PC-3 (cell line): ENCODE data around the gene TLDC2.

Experiments used
- CTCF ChIP-seq: fragments of 300-600 bp; sonication (generic); conservative IDR thresholded peaks from 2 replicates; pipeline ENCODE4 v1.5.1; 2017; ENCODE audit warnings: antibody characterized with exemption, low read depth, mild to moderate bottlenecking, low read length
- EZH2 ChIP-seq: fragments of 300-600 bp; sonication (generic); IDR thresholded peaks from one replicate; pipeline ENCODE4 v1.6.1; 2017; ENCODE audit warnings: antibody characterized with exemption, mild to moderate bottlenecking, low read length; ENCODE audit not compliant: unreplicated experiment
- EZH2phosphoT487 ChIP-seq: fragments of 300-600 bp; sonication (generic); IDR thresholded peaks from 2 replicates; pipeline ENCODE4 v1.6.1; 2018; ENCODE audit warnings: mild to moderate bottlenecking, antibody characterized with exemption, low read length, borderline replicate concordance

GRCh38 chr20:36866681-36867495 is 9.1 kb upstream of the TLDC2 start:
- TF ChIP-seq EZH2phosphoT487: no peak
- TF ChIP-seq CTCF: no peak
- TF ChIP-seq EZH2: no peak
